Right lung (tissue), 5 donors: ENCODE data around the gene KCNAB1. TPM values are rescaled to one million over a fixed set of nuclear protein-coding genes. Genes with fewer than 3 reads are reported as not detected.

Experiments
- DNase-seq, 2 donors: peaks; one replicate each; pipeline ENCODE4 v3.0.0-alpha.2; 2013
- polyA plus RNA-seq, 5 donors: library from polyadenylated mRNA; unstranded; fragments of 120-200 nt; gene quantifications; one replicate each; pipeline versions ENCODE4 v1.2.1 to v1.2.3, GENCODE V29; 2013; ENCODE audit warnings: inconsistent platforms in 1 of 5, low replicate concordance in 1 of 5; ENCODE audit not compliant: insufficient read length in 5 of 5, insufficient read depth in 1 of 5

The KCNAB1 gene
- polyA plus RNA-seq, 5 donors = 1.3 to 1.7 (median 1.7) TPM

- no peak for DNase-seq
These were observed 246.2 kb downstream of the KCNAB1 start for GRCh38 chr3:156366559-156366958.

- no peak for DNase-seq
These were observed 247.8 kb downstream of the KCNAB1 start for GRCh38 chr3:156368189-156368588.

- DNase-seq = no peak
These were observed 251.3 kb downstream of the KCNAB1 start for GRCh38 chr3:156371701-156372100.

GRCh38 chr3:156373095-156373494 is 252.7 kb downstream of the KCNAB1 start:
- no peak for DNase-seq

- no peak for DNase-seq
These were observed 253.3 kb downstream of the KCNAB1 start for GRCh38 chr3:156373654-156374053.

- DNase-seq = no peak
These were observed 255.8 kb downstream of the KCNAB1 start for GRCh38 chr3:156376199-156376598.

- DNase-seq = no peak
These were observed 256.9 kb downstream of the KCNAB1 start for GRCh38 chr3:156377266-156377665.

- DNase-seq = no peak
These were observed 257.3 kb downstream of the KCNAB1 start for GRCh38 chr3:156377718-156378117.

GRCh38 chr3:156378871-156379270 is 258.5 kb downstream of the KCNAB1 start:
- DNase-seq = no peak

- no peak for DNase-seq
These were observed 258.9 kb downstream of the KCNAB1 start for GRCh38 chr3:156379327-156379726.

- DNase-seq = no peak
These were observed 260.9 kb downstream of the KCNAB1 start for GRCh38 chr3:156381253-156381652.

GRCh38 chr3:156382458-156383346 is 262.3 kb downstream of the KCNAB1 start:
- DNase-seq = no peak

GRCh38 chr3:156383441-156384025 is 263.2 kb downstream of the KCNAB1 start:
- DNase-seq = no peak

- no peak for DNase-seq
These were observed 268.4 kb downstream of the KCNAB1 start for GRCh38 chr3:156388497-156389448.

GRCh38 chr3:156389449-156389950 is 269.1 kb downstream of the KCNAB1 start:
- no peak for DNase-seq

GRCh38 chr3:156390846-156391245 is 270.5 kb downstream of the KCNAB1 start:
- no peak for DNase-seq

GRCh38 chr3:156395961-156396710 is 275.8 kb downstream of the KCNAB1 start:
- DNase-seq = no peak

- DNase-seq = no peak
These were observed 276.5 kb downstream of the KCNAB1 start for GRCh38 chr3:156396851-156397250.

- no peak for DNase-seq
These were observed 277.2 kb downstream of the KCNAB1 start for GRCh38 chr3:156397534-156397933.

GRCh38 chr3:156400062-156400461 is 279.7 kb downstream of the KCNAB1 start:
- DNase-seq = no peak

GRCh38 chr3:156400735-156401134 is 280.4 kb downstream of the KCNAB1 start:
- no peak for DNase-seq
